ENCODE data around the gene TBL1XR1. TPM values are rescaled to one million over a fixed set of nuclear protein-coding genes. Genes with fewer than 3 reads are reported as not detected.
"Not testable (repeated sequence)": the region's sequence is repeated elsewhere in the genome, so short reads cannot be mapped to it uniquely, and the experiment has no call there.

Gene TBL1XR1
- total RNA-seq, 1 experiment from 2014 or later: 127 TPM

- Mint-ChIP-seq H3K4me3 (ENCODE audit: unreplicated experiment) (no peak overlapping the region), H3K9me3 (ENCODE audit: unreplicated experiment) (no peaks in the 10 kb centered on the region), H3K36me3 (ENCODE audit: insufficient read depth, unreplicated experiment) (peaks cover 18% of the 10 kb centered on the region), H3K27ac (ENCODE audit: unreplicated experiment) (no peak overlapping the region), H3K4me1 (ENCODE audit: low read depth, unreplicated experiment) (peaks cover 25% of the 10 kb centered on the region), H3K27me3 (ENCODE audit: insufficient read depth, unreplicated experiment) (no peaks in the 10 kb centered on the region)
- no peak for DNase-seq
- TF ChIP-seq, protein P1, sequence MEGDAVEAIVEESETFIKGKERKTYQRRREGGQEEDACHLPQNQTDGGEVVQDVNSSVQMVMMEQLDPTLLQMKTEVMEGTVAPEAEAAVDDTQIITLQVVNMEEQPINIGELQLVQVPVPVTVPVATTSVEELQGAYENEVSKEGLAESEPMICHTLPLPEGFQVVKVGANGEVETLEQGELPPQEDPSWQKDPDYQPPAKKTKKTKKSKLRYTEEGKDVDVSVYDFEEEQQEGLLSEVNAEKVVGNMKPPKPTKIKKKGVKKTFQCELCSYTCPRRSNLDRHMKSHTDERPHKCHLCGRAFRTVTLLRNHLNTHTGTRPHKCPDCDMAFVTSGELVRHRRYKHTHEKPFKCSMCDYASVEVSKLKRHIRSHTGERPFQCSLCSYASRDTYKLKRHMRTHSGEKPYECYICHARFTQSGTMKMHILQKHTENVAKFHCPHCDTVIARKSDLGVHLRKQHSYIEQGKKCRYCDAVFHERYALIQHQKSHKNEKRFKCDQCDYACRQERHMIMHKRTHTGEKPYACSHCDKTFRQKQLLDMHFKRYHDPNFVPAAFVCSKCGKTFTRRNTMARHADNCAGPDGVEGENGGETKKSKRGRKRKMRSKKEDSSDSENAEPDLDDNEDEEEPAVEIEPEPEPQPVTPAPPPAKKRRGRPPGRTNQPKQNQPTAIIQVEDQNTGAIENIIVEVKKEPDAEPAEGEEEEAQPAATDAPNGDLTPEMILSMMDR (IDR thresholded peaks at IDR 0.05; ENCODE audit: insufficient read depth in 1 of 2, low read depth in 1 of 2, low read length in 1 of 2, severe bottlenecking in 1 of 2, unreplicated experiment in 1 of 2): no peak
- POLR2A ChIA-PET: no interaction called here
- H3K9me3 ChIP-seq: no peaks in the 10 kb centered on the region
- H3K27me3 ChIP-seq (replicated peaks; ENCODE audit: control insufficient read depth, insufficient read depth, low read length): no peaks in the 10 kb centered on the region
- no TSS peak for BruUV-seq (replicated peaks)
- intact Hi-C loops (cut with micrococcal nuclease; ENCODE audit: unreplicated experiment): loop anchor here (10.0 kb wide), 1 partner anchor 1194 kb away; no protein-coding TSS in a partner anchor
- CTCF ChIA-PET: no interaction called here
- H3K4me3 ChIP-seq (ENCODE audit: low read depth, low read length): no peak overlapping the region
- H3K4me1 ChIP-seq: peaks cover 8% of the 10 kb centered on the region; the same call in 1 of the 2 replicates
- no peaks in the 10 kb centered on the region for H3K36me3 ChIP-seq (ENCODE audit: control insufficient read depth, insufficient read depth, low read length)
Measured at GRCh38 chr3:177190756-177191681, 6.3 kb downstream of the TBL1XR1 start.

- intact Hi-C loops (cut with micrococcal nuclease; ENCODE audit: unreplicated experiment): loop anchor here (10.0 kb wide), 1 partner anchor 1195 kb away; no protein-coding TSS in a partner anchor
Measured at GRCh38 chr3:177190184-177190583, 7.1 kb downstream of the TBL1XR1 start.

GRCh38 chr3:177188325-177188724 lies 9.0 kb downstream of the TBL1XR1 start:
- H3K9me3 Mint-ChIP-seq (ENCODE audit: unreplicated experiment); CTCF ChIA-PET; H3K4me1 ChIP-seq; DNase-seq; H3K9me3 ChIP-seq; H3K27me3 Mint-ChIP-seq (ENCODE audit: insufficient read depth, unreplicated experiment); POLR2A ChIA-PET; H3K27ac Mint-ChIP-seq (ENCODE audit: unreplicated experiment); H3K4me3 Mint-ChIP-seq (ENCODE audit: unreplicated experiment); H3K27me3 ChIP-seq (replicated peaks; ENCODE audit: control insufficient read depth, insufficient read depth, low read length); BruUV-seq (replicated peaks); intact Hi-C loops (cut with micrococcal nuclease; ENCODE audit: unreplicated experiment); H3K4me3 ChIP-seq (ENCODE audit: low read depth, low read length); H3K36me3 ChIP-seq (ENCODE audit: control insufficient read depth, insufficient read depth, low read length): not testable (repeated sequence)
- H3K4me1 Mint-ChIP-seq (ENCODE audit: low read depth, unreplicated experiment): peaks cover 16% of the 10 kb centered on the region
- H3K36me3 Mint-ChIP-seq (ENCODE audit: insufficient read depth, unreplicated experiment): peaks cover 13% of the 10 kb centered on the region

More at GRCh38 chr3:177190184-177190583, 7.1 kb downstream of the TBL1XR1 start:
- H3K9me3 Mint-ChIP-seq (ENCODE audit: unreplicated experiment); H3K27ac Mint-ChIP-seq (ENCODE audit: unreplicated experiment); POLR2A ChIA-PET; H3K4me3 ChIP-seq (ENCODE audit: low read depth, low read length); DNase-seq; H3K9me3 ChIP-seq; H3K4me1 ChIP-seq; H3K27me3 ChIP-seq (replicated peaks; ENCODE audit: control insufficient read depth, insufficient read depth, low read length); BruUV-seq (replicated peaks); H3K36me3 ChIP-seq (ENCODE audit: control insufficient read depth, insufficient read depth, low read length); CTCF ChIA-PET; H3K4me3 Mint-ChIP-seq (ENCODE audit: unreplicated experiment); H3K27me3 Mint-ChIP-seq (ENCODE audit: insufficient read depth, unreplicated experiment): not testable (repeated sequence)
- H3K4me1 Mint-ChIP-seq (ENCODE audit: low read depth, unreplicated experiment): peaks cover 25% of the 10 kb centered on the region
- peaks cover 16% of the 10 kb centered on the region for H3K36me3 Mint-ChIP-seq (ENCODE audit: insufficient read depth, unreplicated experiment)

- TF ChIP-seq, protein P1 (IDR thresholded peaks at IDR 0.05; ENCODE audit: insufficient read depth in 1 of 2, low read depth in 1 of 2, low read length in 1 of 2, severe bottlenecking in 1 of 2, unreplicated experiment in 1 of 2): no peak
- no peak overlapping the region for H3K27ac Mint-ChIP-seq (ENCODE audit: unreplicated experiment)
- Histone ChIP-seq H3K4me3 (ENCODE audit: low read depth, low read length) (no peak overlapping the region), H3K4me1 (no peaks in the 10 kb centered on the region; the same call in 1 of the 2 replicates), H3K27me3 (replicated peaks; ENCODE audit: control insufficient read depth, insufficient read depth, low read length) (no peaks in the 10 kb centered on the region), H3K9me3 (no peaks in the 10 kb centered on the region), H3K36me3 (ENCODE audit: control insufficient read depth, insufficient read depth, low read length) (no peaks in the 10 kb centered on the region)
- CTCF ChIA-PET: no interaction called here
- H3K27me3 Mint-ChIP-seq (ENCODE audit: insufficient read depth, unreplicated experiment): no peaks in the 10 kb centered on the region
- no peaks in the 10 kb centered on the region for H3K9me3 Mint-ChIP-seq (ENCODE audit: unreplicated experiment)
- intact Hi-C loops (cut with micrococcal nuclease; ENCODE audit: unreplicated experiment): no loop called here
- H3K36me3 Mint-ChIP-seq (ENCODE audit: insufficient read depth, unreplicated experiment): peaks cover 12% of the 10 kb centered on the region
- BruUV-seq (replicated peaks): no TSS peak
- POLR2A ChIA-PET: no interaction called here
- H3K4me3 Mint-ChIP-seq (ENCODE audit: unreplicated experiment): no peak overlapping the region
- peaks cover 19% of the 10 kb centered on the region for H3K4me1 Mint-ChIP-seq (ENCODE audit: low read depth, unreplicated experiment)
- DNase-seq: no peak
Measured at GRCh38 chr3:177186306-177186705, 11.0 kb downstream of the TBL1XR1 start.
